Spinal cord (tissue), 10 donors: ENCODE results near the gene U2AF1. TPM values are rescaled to one million over a fixed set of nuclear protein-coding genes. Genes with fewer than 3 reads are reported as not detected.
"Not testable (repeated sequence)": the region's sequence is repeated elsewhere in the genome, so short reads cannot be mapped to it uniquely, and the experiment has no call there.

Experiments
- DNase-seq, 6 donors: peaks; one replicate each; pipeline versions ENCODE4 v3.0.0 to v3.0.0-alpha.2; 2013 to 2015; ENCODE audit warnings: low spot score in 6 of 6, low read depth in 4 of 6
- H3K27ac ChIP-seq: one replicate; pipeline ENCODE4 v1.5.1; 2013; ENCODE audit warnings: low read depth, low read length, control low read depth
- H3K27me3 ChIP-seq: one replicate; pipeline ENCODE4 v1.6.1; 2013; ENCODE audit warnings: low read length; ENCODE audit not compliant: control insufficient read depth, insufficient read depth
- H3K36me3 ChIP-seq: one replicate; pipeline ENCODE4 v1.6.1; 2013; ENCODE audit warnings: low read length; ENCODE audit not compliant: control insufficient read depth, insufficient read depth
- H3K4me1 ChIP-seq: one replicate; pipeline ENCODE4 v1.6.1; 2013; ENCODE audit warnings: low read length; ENCODE audit not compliant: control insufficient read depth, insufficient read depth
- H3K4me3 ChIP-seq: one replicate; pipeline ENCODE4 v1.5.1; 2013; ENCODE audit warnings: low read depth, low read length, control low read depth
- H3K9me3 ChIP-seq: one replicate; pipeline ENCODE4 v1.6.1; 2013; ENCODE audit warnings: low read length; ENCODE audit not compliant: control insufficient read depth, insufficient read depth
- WGBS: methylation state at CpG from one replicate; pipeline ENCODE4 v1.1.5; 2013; ENCODE audit warnings: missing lambda C conversion rate; ENCODE audit not compliant: insufficient coverage; 5-methylcytosine and 5-hydroxymethylcytosine counted together
- polyA plus RNA-seq, 2 donors: library from polyadenylated mRNA; unstranded; fragments of 120-200 nt; gene quantifications; one replicate each; pipeline ENCODE4 v1.2.1, GENCODE V29; 2013; ENCODE audit not compliant: insufficient read length in 2 of 2
- total RNA-seq, 2 donors: library from RNA; depleted of rRNA in 1 of 2; stranded (reverse); fragments of 120-200 nt in 1 of 2; fragments of >200 nt in 1 of 2; gene quantifications; one replicate each; pipeline versions ENCODE4 v1.2.3 to v1.2.4, GENCODE V29; 2013 to 2014
- donor health status: healthy.

U2AF1 gene
- total and polyA plus RNA-seq, 4 donors = 14.4 to 58.5 (median 28.1) TPM

- DNase-seq, H3K27ac ChIP-seq, H3K36me3 ChIP-seq, H3K9me3 ChIP-seq, H3K4me1 ChIP-seq, H3K27me3 ChIP-seq, H3K4me3 ChIP-seq: not testable (repeated sequence)
- no CpG with 5 or more reads among the region's 3 CpGs for WGBS
Observed at GRCh38 chr21:43090947-43091346, 16.4 kb downstream of the U2AF1 start.

DNA sequence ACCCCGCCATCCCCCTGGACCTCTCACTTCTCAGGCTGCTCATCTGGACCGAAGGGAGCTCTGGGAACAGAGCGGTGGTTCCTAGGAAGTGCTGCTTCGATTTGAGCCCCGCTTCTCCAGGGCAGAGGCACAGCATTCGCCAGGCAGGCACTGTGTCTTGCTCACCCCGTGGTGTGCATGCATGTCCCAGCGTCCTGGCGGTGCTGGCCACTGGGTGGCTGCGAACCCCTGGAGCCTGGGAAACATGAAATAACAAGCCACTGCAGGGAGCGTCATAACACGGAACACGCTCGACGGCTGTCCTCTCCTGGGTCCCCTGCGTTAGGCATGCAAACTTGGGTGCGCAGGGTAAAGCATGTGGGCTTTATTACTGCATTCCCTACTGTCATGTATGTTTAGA lies 17.9 kb downstream of the U2AF1 start:
- H3K4me1 ChIP-seq, H3K27ac ChIP-seq, H3K9me3 ChIP-seq, H3K27me3 ChIP-seq, H3K36me3 ChIP-seq, DNase-seq, H3K4me3 ChIP-seq: not testable (repeated sequence)
- WGBS = no CpG with 5 or more reads among the region's 17 CpGs

DNA sequence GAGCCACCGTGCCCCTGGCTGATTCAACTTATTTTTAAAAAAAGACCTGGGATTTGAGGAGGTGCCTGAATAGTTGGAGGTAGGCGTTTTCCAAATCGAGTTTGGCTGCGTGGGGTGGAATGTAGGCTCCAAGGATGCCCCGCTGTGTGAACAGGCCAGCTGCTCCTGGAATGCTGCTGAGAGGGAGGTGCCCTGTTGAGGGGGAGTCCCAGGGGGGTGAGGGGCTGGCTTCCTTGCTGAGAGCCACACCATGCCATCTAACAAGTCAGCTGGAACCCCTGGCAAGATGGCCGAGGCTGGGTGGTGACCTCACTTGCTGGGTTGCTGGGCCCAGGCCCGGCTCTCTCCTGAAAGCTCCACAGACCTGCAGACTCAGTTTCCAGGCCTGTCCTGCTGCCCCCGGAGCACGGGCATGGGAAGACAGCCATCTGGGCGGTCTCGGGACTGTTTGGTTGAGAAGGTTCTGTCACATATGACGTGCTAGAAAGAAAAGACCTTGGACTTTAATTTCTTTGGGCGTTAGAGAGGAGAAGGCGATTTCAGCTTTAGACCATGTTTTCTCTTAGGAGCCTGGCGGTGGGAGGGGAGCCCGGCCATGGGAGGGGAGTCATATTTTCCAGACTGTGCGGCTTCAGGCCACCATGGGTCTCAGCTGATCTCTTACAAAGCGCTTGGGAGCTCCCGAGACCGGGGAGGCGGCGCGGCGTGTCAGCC lies 24.6 kb downstream of the U2AF1 start:
- H3K36me3 ChIP-seq, H3K4me3 ChIP-seq, H3K27me3 ChIP-seq, DNase-seq, H3K9me3 ChIP-seq, H3K4me1 ChIP-seq, H3K27ac ChIP-seq: not testable (repeated sequence)
- no CpG with 5 or more reads among the region's 24 CpGs for WGBS

GRCh38 chr21:43076643-43077042 lies 30.7 kb downstream of the U2AF1 start:
- H3K27ac ChIP-seq, H3K9me3 ChIP-seq, H3K36me3 ChIP-seq, H3K4me1 ChIP-seq, H3K27me3 ChIP-seq, DNase-seq, H3K4me3 ChIP-seq: not testable (repeated sequence)
- no CpG with 5 or more reads among the region's 28 CpGs for WGBS

GRCh38 chr21:43076023-43076637 lies 31.2 kb downstream of the U2AF1 start:
- H3K4me1 ChIP-seq, H3K27me3 ChIP-seq, H3K36me3 ChIP-seq, H3K9me3 ChIP-seq, H3K27ac ChIP-seq, DNase-seq, H3K4me3 ChIP-seq: not testable (repeated sequence)
- no CpG with 5 or more reads among the region's 77 CpGs for WGBS

GRCh38 chr21:43075170-43076022 lies 32.0 kb downstream of the U2AF1 start, which contains the start of gene CBS:
Gene CBS (minus strand): TSS chr21:43075835. CDS start chr21:43072193, 3,642 bp downstream.
- no CpG with 5 or more reads among the region's 84 CpGs for WGBS
- H3K36me3 ChIP-seq, H3K27ac ChIP-seq, DNase-seq, H3K4me1 ChIP-seq, H3K4me3 ChIP-seq, H3K27me3 ChIP-seq, H3K9me3 ChIP-seq: not testable (repeated sequence)

GRCh38 chr21:43074401-43075169 lies 32.8 kb downstream of the U2AF1 start:
- H3K36me3 ChIP-seq, H3K27ac ChIP-seq, H3K4me1 ChIP-seq, H3K4me3 ChIP-seq, H3K9me3 ChIP-seq, DNase-seq, H3K27me3 ChIP-seq: not testable (repeated sequence)
- WGBS = no CpG with 5 or more reads among the region's 74 CpGs

GRCh38 chr21:43072742-43073141 lies 34.6 kb downstream of the U2AF1 start:
- H3K27ac ChIP-seq, H3K4me1 ChIP-seq: not testable (repeated sequence)
- no CpG with 5 or more reads among the region's 11 CpGs for WGBS

DNA sequence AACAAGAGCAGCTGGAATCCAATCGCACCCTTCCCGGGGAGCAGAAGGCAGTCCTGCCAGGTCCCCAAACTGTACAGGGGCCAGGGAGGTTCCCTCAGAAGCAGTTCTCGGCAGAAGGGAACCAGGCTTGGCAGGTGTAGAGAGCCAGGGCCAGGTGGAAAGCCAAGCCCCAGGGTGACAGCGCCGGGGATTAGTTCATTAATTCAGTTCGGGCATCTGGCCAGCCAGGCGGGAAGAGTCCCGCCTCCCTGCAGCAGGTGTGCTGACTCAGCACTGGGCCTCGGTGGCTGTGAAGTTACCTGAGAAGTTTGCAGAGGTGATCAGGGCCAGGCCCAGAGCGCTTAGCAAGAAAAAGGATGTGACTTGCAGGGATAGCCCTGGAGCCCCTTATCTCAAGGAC lies 37.7 kb downstream of the U2AF1 start:
- H3K4me3 ChIP-seq, DNase-seq, H3K36me3 ChIP-seq, H3K9me3 ChIP-seq, H3K27ac ChIP-seq, H3K27me3 ChIP-seq, H3K4me1 ChIP-seq: not testable (repeated sequence)
- no CpG with 5 or more reads among the region's 10 CpGs for WGBS

More at GRCh38 chr21:43072742-43073141, 34.6 kb downstream of the U2AF1 start:
- H3K9me3 ChIP-seq, H3K4me3 ChIP-seq, H3K36me3 ChIP-seq, H3K27me3 ChIP-seq, DNase-seq: not testable (repeated sequence)
